ENCODE results near the gene AIFM3. TPM values are rescaled to one million over a fixed set of nuclear protein-coding genes. Genes with fewer than 3 reads are reported as not detected.

The AIFM3 gene
- total and polyA plus RNA-seq, 2 experiments from 2014 or later: 0.45 to 1.5 TPM

DNA sequence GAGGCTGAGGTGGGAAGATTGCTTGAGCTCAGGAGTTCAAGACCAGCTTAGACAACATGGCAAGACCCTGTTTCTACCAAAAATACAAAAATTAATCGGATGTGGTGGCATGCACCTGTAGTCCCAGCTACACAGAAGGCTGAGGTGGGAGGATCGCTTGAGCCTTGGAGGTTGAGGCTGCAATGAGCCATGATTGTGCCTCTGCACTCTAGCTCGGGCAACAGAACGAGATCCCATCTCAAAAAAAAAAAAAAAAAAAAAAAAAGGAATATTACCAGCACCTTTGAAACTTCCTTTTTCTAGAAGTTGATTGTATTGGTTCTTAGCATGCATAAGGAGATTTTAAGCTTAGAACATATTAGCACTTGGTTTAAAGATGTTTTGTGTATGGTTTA is 38.5 kb upstream of the AIFM3 start (continued):
- TF ChIP-seq, protein P1, sequence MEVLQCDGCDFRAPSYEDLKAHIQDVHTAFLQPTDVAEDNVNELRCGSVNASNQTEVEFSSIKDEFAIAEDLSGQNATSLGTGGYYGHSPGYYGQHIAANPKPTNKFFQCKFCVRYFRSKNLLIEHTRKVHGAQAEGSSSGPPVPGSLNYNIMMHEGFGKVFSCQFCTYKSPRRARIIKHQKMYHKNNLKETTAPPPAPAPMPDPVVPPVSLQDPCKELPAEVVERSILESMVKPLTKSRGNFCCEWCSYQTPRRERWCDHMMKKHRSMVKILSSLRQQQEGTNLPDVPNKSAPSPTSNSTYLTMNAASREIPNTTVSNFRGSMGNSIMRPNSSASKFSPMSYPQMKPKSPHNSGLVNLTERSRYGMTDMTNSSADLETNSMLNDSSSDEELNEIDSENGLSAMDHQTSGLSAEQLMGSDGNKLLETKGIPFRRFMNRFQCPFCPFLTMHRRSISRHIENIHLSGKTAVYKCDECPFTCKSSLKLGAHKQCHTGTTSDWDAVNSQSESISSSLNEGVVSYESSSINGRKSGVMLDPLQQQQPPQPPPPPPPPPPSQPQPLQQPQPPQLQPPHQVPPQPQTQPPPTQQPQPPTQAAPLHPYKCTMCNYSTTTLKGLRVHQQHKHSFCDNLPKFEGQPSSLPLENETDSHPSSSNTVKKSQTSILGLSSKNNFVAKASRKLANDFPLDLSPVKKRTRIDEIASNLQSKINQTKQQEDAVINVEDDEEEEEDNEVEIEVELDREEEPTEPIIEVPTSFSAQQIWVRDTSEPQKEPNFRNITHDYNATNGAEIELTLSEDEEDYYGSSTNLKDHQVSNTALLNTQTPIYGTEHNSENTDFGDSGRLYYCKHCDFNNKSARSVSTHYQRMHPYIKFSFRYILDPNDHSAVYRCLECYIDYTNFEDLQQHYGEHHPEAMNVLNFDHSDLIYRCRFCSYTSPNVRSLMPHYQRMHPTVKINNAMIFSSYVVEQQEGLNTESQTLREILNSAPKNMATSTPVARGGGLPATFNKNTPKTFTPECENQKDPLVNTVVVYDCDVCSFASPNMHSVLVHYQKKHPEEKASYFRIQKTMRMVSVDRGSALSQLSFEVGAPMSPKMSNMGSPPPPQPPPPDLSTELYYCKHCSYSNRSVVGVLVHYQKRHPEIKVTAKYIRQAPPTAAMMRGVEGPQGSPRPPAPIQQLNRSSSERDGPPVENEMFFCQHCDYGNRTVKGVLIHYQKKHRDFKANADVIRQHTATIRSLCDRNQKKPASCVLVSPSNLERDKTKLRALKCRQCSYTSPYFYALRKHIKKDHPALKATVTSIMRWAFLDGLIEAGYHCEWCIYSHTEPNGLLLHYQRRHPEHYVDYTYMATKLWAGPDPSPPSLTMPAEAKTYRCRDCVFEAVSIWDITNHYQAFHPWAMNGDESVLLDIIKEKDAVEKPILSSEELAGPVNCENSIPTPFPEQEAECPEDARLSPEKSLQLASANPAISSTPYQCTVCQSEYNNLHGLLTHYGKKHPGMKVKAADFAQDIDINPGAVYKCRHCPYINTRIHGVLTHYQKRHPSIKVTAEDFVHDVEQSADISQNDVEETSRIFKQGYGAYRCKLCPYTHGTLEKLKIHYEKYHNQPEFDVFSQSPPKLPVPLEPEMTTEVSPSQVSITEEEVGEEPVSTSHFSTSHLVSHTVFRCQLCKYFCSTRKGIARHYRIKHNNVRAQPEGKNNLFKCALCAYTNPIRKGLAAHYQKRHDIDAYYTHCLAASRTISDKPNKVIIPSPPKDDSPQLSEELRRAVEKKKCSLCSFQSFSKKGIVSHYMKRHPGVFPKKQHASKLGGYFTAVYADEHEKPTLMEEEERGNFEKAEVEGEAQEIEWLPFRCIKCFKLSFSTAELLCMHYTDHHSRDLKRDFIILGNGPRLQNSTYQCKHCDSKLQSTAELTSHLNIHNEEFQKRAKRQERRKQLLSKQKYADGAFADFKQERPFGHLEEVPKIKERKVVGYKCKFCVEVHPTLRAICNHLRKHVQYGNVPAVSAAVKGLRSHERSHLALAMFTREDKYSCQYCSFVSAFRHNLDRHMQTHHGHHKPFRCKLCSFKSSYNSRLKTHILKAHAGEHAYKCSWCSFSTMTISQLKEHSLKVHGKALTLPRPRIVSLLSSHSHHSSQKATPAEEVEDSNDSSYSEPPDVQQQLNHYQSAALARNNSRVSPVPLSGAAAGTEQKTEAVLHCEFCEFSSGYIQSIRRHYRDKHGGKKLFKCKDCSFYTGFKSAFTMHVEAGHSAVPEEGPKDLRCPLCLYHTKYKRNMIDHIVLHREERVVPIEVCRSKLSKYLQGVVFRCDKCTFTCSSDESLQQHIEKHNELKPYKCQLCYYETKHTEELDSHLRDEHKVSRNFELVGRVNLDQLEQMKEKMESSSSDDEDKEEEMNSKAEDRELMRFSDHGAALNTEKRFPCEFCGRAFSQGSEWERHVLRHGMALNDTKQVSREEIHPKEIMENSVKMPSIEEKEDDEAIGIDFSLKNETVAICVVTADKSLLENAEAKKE (CRISPR knock-in tag; IDR thresholded peaks at IDR 0.05): no peak

DNA sequence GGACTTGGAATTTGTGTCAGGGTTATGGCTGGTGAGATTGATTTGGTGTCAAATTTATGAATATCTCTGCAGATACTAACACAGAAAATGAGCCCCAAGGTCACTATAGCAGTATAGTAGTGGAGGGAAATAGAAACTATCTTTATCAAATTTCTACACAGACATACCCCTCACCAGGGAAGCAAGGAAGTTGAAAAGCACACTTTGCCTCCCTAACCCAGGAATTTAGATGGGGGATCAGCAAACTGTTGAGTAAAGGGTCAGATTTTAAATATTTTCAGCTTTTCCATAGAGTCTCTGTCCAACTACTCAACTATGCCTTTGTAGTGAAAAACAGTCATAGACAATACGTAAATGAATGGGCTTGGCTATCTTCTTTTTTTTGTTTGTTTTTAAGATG is 37.1 kb upstream of the AIFM3 start:
- Histone ChIP-seq H3K4me3 (no peak overlapping the region), H3K36me3 (ENCODE audit: insufficient read depth) (peaks cover 15% of the 10 kb centered on the region), H3K4me1 (ENCODE audit: insufficient read depth) (peaks cover 23% of the 10 kb centered on the region), H3K4me2 (no peak overlapping the region), H4K20me1 (replicated peaks; ENCODE audit: insufficient read depth) (peaks cover 94% of the 10 kb centered on the region), H3K79me2 (replicated peaks; ENCODE audit: insufficient read depth) (peaks cover 100% of the 10 kb centered on the region), H3K27me3 (ENCODE audit: insufficient read depth) (no peaks in the 10 kb centered on the region), H3K27ac (ENCODE audit: low read depth) (no peak overlapping the region), H3K9me2 (ENCODE audit: insufficient read depth) (no peaks in the 10 kb centered on the region), H2AFZ (no peak overlapping the region), H3F3A (replicated peaks; ENCODE audit: low read depth) (no peaks in the 10 kb centered on the region)
- no peak overlapping the region for H3K27ac Mint-ChIP-seq
- H3K4me3 Mint-ChIP-seq: no peak overlapping the region
- H3K4me1 Mint-ChIP-seq: peaks cover 16% of the 10 kb centered on the region
- H3K27me3 Mint-ChIP-seq (ENCODE audit: insufficient read depth, low read depth, poor library complexity): peaks cover 6% of the 10 kb centered on the region
- H3K36me3 Mint-ChIP-seq (ENCODE audit: low read depth): peaks cover 28% of the 10 kb centered on the region
- DNase-seq (ENCODE audit: low spot score): no peak
- ATAC-seq: no peak
- no peaks in the 10 kb centered on the region for H3K9me3 Mint-ChIP-seq
- TF ChIP-seq JUNB (IDR thresholded peaks at IDR 0.05; ENCODE audit: unreplicated experiment) (no peak), POLR2AphosphoS5 (IDR thresholded peaks at IDR 0.05; ENCODE audit: low read depth) (no peak), NANOG (IDR thresholded peaks at IDR 0.05; ENCODE audit: borderline replicate concordance) (no peak), ZNF331 (CRISPR knock-in tag; IDR thresholded peaks at IDR 0.05; ENCODE audit: low read depth) (no peak), EZH2 (IDR thresholded peaks at IDR 0.05; ENCODE audit: low read depth, unreplicated experiment) (no peak), ZNF114 (CRISPR knock-in tag; IDR thresholded peaks at IDR 0.05) (no peak), EZH2phosphoT487 (IDR thresholded peaks at IDR 0.05; ENCODE audit: unreplicated experiment) (no peak)
- TF ChIP-seq, protein P2, sequence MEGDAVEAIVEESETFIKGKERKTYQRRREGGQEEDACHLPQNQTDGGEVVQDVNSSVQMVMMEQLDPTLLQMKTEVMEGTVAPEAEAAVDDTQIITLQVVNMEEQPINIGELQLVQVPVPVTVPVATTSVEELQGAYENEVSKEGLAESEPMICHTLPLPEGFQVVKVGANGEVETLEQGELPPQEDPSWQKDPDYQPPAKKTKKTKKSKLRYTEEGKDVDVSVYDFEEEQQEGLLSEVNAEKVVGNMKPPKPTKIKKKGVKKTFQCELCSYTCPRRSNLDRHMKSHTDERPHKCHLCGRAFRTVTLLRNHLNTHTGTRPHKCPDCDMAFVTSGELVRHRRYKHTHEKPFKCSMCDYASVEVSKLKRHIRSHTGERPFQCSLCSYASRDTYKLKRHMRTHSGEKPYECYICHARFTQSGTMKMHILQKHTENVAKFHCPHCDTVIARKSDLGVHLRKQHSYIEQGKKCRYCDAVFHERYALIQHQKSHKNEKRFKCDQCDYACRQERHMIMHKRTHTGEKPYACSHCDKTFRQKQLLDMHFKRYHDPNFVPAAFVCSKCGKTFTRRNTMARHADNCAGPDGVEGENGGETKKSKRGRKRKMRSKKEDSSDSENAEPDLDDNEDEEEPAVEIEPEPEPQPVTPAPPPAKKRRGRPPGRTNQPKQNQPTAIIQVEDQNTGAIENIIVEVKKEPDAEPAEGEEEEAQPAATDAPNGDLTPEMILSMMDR (conservative IDR thresholded peaks at IDR 0.05; ENCODE audit: low read depth in 2 of 2): no peak
- TF ChIP-seq, protein P1 (CRISPR knock-in tag; IDR thresholded peaks at IDR 0.05): no peak
